IPS-20b (cell line): ENCODE data around the gene CXCL12.
A peak's percentile ranks its signal among the peaks of the same experiment; 100 is the strongest.

Source experiments
- H3K27ac ChIP-seq: one replicate; pipeline ENCODE4 v1.5.1; 2013; ENCODE audit warnings: low read length
- H3K27me3 ChIP-seq: 2 replicates; pipeline ENCODE4 v1.6.1; 2013; ENCODE audit warnings: mild to moderate bottlenecking, low read length, inconsistent platforms; ENCODE audit not compliant: insufficient read depth
- H3K36me3 ChIP-seq: 2 replicates; pipeline ENCODE4 v1.6.1; 2013; ENCODE audit warnings: low read depth, mild to moderate bottlenecking, inconsistent platforms, low read length, moderate library complexity; ENCODE audit not compliant: insufficient read depth
- H3K4me1 ChIP-seq: 2 replicates; pipeline ENCODE4 v1.6.1; 2013; ENCODE audit warnings: mild to moderate bottlenecking, control low read depth, inconsistent platforms, low read length, moderate library complexity; ENCODE audit not compliant: insufficient read depth
- H3K4me3 ChIP-seq: 2 replicates; pipeline ENCODE4 v1.5.1; 2013; ENCODE audit warnings: mild to moderate bottlenecking, low read length, inconsistent platforms
- H3K9ac ChIP-seq: 2 replicates; pipeline ENCODE4 v1.6.1; 2013; ENCODE audit warnings: low read depth, mild to moderate bottlenecking, inconsistent platforms, low read length, moderate library complexity
- H3K9me3 ChIP-seq: 2 replicates; pipeline ENCODE4 v1.6.1; 2013; ENCODE audit warnings: mild to moderate bottlenecking, low read depth, low read length, inconsistent platforms; ENCODE audit not compliant: insufficient read depth

Gene CXCL12

GRCh38 chr10:44391981-44392380 lies 7.1 kb upstream of the CXCL12 start:
- H3K4me3 ChIP-seq: no peak overlapping the region
- H3K9ac ChIP-seq: no peak overlapping the region
- peaks cover 9% of the 10 kb centered on the region for H3K27me3 ChIP-seq
- H3K4me1 ChIP-seq: peaks cover 4% of the 10 kb centered on the region; the same call in 1 of the 2 replicates
- H3K9me3 ChIP-seq: no peaks in the 10 kb centered on the region
- H3K36me3 ChIP-seq: no peaks in the 10 kb centered on the region
- H3K27ac ChIP-seq: no peak overlapping the region

GRCh38 chr10:44390585-44391072 lies 5.7 kb upstream of the CXCL12 start:
- no peak overlapping the region for H3K9ac ChIP-seq
- no peaks in the 10 kb centered on the region for H3K36me3 ChIP-seq
- H3K4me3 ChIP-seq: no peak overlapping the region
- 0 out of 2 replicates have a peak, but pooled peaks cover 3% of the 10 kb centered on the region for H3K4me1 ChIP-seq
- H3K9me3 ChIP-seq: no peaks in the 10 kb centered on the region
- H3K27ac ChIP-seq: no peak overlapping the region
- H3K27me3 ChIP-seq: peaks cover 14% of the 10 kb centered on the region

GRCh38 chr10:44389556-44389955 lies 4.7 kb upstream of the CXCL12 start:
- Histone ChIP-seq H3K27ac (no peak overlapping the region), H3K4me1 (0 out of 2 replicates have a peak, but pooled peaks cover 3% of the 10 kb centered on the region), H3K9me3 (no peaks in the 10 kb centered on the region), H3K9ac (no peak overlapping the region), H3K36me3 (no peaks in the 10 kb centered on the region), H3K27me3 (peaks cover 21% of the 10 kb centered on the region), H3K4me3 (no peak overlapping the region)

- no peaks in the 10 kb centered on the region for H3K9me3 ChIP-seq
- H3K27me3 ChIP-seq: peaks cover 25% of the 10 kb centered on the region
Measured at GRCh38 chr10:44389150-44389549, 4.3 kb upstream of the CXCL12 start.

GRCh38 chr10:44388641-44389040 lies 3.7 kb upstream of the CXCL12 start:
- H3K4me1 ChIP-seq: 0 out of 2 replicates have a peak, but pooled peaks cover 3% of the 10 kb centered on the region
- no peaks in the 10 kb centered on the region for H3K9me3 ChIP-seq
- peaks cover 30% of the 10 kb centered on the region for H3K27me3 ChIP-seq
- H3K27ac ChIP-seq: no peak overlapping the region
- no peak overlapping the region for H3K9ac ChIP-seq
- no peak overlapping the region for H3K4me3 ChIP-seq
- no peaks in the 10 kb centered on the region for H3K36me3 ChIP-seq

More at GRCh38 chr10:44389150-44389549, 4.3 kb upstream of the CXCL12 start:
- no peak overlapping the region for H3K9ac ChIP-seq
- no peak overlapping the region for H3K27ac ChIP-seq
- H3K4me3 ChIP-seq: no peak overlapping the region
- H3K4me1 ChIP-seq: 0 out of 2 replicates have a peak, but pooled peaks cover 3% of the 10 kb centered on the region
- no peaks in the 10 kb centered on the region for H3K36me3 ChIP-seq

DNA sequence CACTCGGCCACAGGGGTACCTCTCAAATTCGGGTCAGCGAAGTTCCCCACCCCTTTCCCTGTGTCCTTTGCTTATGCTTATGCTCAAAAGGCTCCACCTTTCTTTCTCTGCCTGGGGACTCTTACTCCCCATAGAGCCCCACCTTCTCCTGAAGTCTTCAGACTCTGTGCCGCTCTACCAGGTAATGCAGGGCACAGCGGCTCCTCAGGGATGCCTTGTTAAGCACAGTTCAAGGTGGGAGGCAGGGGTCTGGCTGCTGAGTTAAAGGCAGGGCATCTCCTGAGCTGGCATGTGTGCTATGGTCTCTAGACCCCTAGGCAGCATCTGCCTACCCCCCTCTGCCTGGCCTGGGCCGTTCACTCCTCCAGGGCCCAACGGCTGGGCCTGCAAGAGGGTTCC lies 3.0 kb upstream of the CXCL12 start:
- no peaks in the 10 kb centered on the region for H3K36me3 ChIP-seq
- H3K9ac ChIP-seq: no peak overlapping the region
- no peak overlapping the region for H3K4me3 ChIP-seq
- H3K27ac ChIP-seq: no peak overlapping the region
- H3K4me1 ChIP-seq: peaks cover 8% of the 10 kb centered on the region; the same call in 1 of the 2 replicates
- H3K9me3 ChIP-seq: no peaks in the 10 kb centered on the region
- peaks cover 38% of the 10 kb centered on the region for H3K27me3 ChIP-seq

- Histone ChIP-seq H3K9me3 (no peaks in the 10 kb centered on the region), H3K4me3 (no peak overlapping the region; the same call in 1 of the 2 replicates), H3K36me3 (no peaks in the 10 kb centered on the region), H3K27me3 (peaks cover 41% of the 10 kb centered on the region), H3K27ac (no peak overlapping the region), H3K4me1 (peaks cover 17% of the 10 kb centered on the region; the same call in 1 of the 2 replicates), H3K9ac (no peak overlapping the region)
Measured at GRCh38 chr10:44386546-44387052, 1.7 kb upstream of the CXCL12 start.

- H3K4me3 ChIP-seq: peak overlapping the region; percentile 64
Measured at GRCh38 chr10:44385696-44386441, 972 bp upstream of the CXCL12 start.

GRCh38 chr10:44384601-44385025 lies 284 bp downstream of the CXCL12 start:
- peaks cover 11% of the 10 kb centered on the region for H3K36me3 ChIP-seq
- no peaks in the 10 kb centered on the region for H3K9me3 ChIP-seq
- H3K27ac ChIP-seq: no peak overlapping the region
- H3K4me1 ChIP-seq: peaks cover 31% of the 10 kb centered on the region
- peaks cover 41% of the 10 kb centered on the region for H3K27me3 ChIP-seq
- peak overlapping the region; percentile 60 for H3K9ac ChIP-seq
- peak overlapping the region; percentile 91 for H3K4me3 ChIP-seq

More at GRCh38 chr10:44385696-44386441, 972 bp upstream of the CXCL12 start:
- Histone ChIP-seq H3K36me3 (no peaks in the 10 kb centered on the region), H3K9me3 (no peaks in the 10 kb centered on the region), H3K27ac (no peak overlapping the region), H3K9ac (peak overlapping the region; percentile 7; the same call in 1 of the 2 replicates), H3K27me3 (peaks cover 41% of the 10 kb centered on the region), H3K4me1 (peaks cover 24% of the 10 kb centered on the region)

- Histone ChIP-seq H3K27me3 (peaks cover 41% of the 10 kb centered on the region), H3K36me3 (peaks cover 17% of the 10 kb centered on the region), H3K9ac (peak overlapping the region; percentile 60), H3K4me1 (peaks cover 31% of the 10 kb centered on the region), H3K9me3 (no peaks in the 10 kb centered on the region), H3K27ac (no peak overlapping the region), H3K4me3 (peak overlapping the region; percentile 91)
Measured at GRCh38 chr10:44383749-44384600, 922 bp downstream of the CXCL12 start.

GRCh38 chr10:44382981-44383748 lies 1.7 kb downstream of the CXCL12 start:
- Histone ChIP-seq H3K9ac (peak overlapping the region; percentile 60; the same call in 1 of the 2 replicates), H3K36me3 (peaks cover 26% of the 10 kb centered on the region), H3K9me3 (no peaks in the 10 kb centered on the region), H3K4me3 (peak overlapping the region; percentile 91), H3K27ac (no peak overlapping the region), H3K27me3 (peaks cover 41% of the 10 kb centered on the region), H3K4me1 (peaks cover 31% of the 10 kb centered on the region)
